Measurements from ENCODE around the gene SESTD1. TPM values are rescaled to one million over a fixed set of nuclear protein-coding genes. Genes with fewer than 3 reads are reported as not detected.

Gene SESTD1
- total and polyA plus RNA-seq, 2 donors from 2014 or later, result 9.8 to 93.5 TPM

GRCh38 chr2:179165356-179166000, 99.2 kb downstream of the SESTD1 start:
- peaks cover 0 to 3% (median 0%) of the 10 kb centered on the region in 3 donors for H3K36me3 ChIP-seq (ENCODE audit: control insufficient read depth in 2 of 3, insufficient read depth in 3 of 3, low read length in 3 of 3)
- TF ChIP-seq CTCF (IDR thresholded peaks at IDR 0.05; ENCODE audit: borderline replicate concordance, extremely low read depth, insufficient read depth), result no peak
- DNase-seq (no peak), FAIRE-seq (no peak)
- no peaks in the 10 kb centered on the region for H3K27me3 ChIP-seq (ENCODE audit: control insufficient read depth, insufficient read depth, low read length)
- H3K4me1 ChIP-seq (ENCODE audit: control insufficient read depth in 2 of 3, insufficient read depth in 2 of 3, low read depth in 1 of 3, low read length in 3 of 3), result no peaks in the 10 kb centered on the region
- no peak overlapping the region for H3K4me3 ChIP-seq (ENCODE audit: low read length in 3 of 3)
- H3K9me3 ChIP-seq (ENCODE audit: control insufficient read depth in 2 of 3, insufficient read depth in 1 of 3, low read length in 3 of 3), result no peaks in the 10 kb centered on the region
- intact Hi-C loops (cut with DNase I), result no loop called here
- no peak overlapping the region for H3K9ac ChIP-seq (ENCODE audit: low read length in 3 of 3)
- no peak overlapping the region for H3K27ac ChIP-seq (ENCODE audit: low read depth in 2 of 2, low read length in 2 of 2)

GRCh38 chr2:179141206-179141605, 123.4 kb downstream of the SESTD1 start:
- Histone ChIP-seq H3K27me3 (ENCODE audit: control insufficient read depth, insufficient read depth, low read length) (no peaks in the 10 kb centered on the region), H3K4me1 (ENCODE audit: control insufficient read depth in 2 of 3, insufficient read depth in 2 of 3, low read depth in 1 of 3, low read length in 3 of 3) (peaks cover 0 to 3% (median 0%) of the 10 kb centered on the region in 3 donors), H3K36me3 (ENCODE audit: control insufficient read depth in 2 of 3, insufficient read depth in 3 of 3, low read length in 3 of 3) (peaks cover 6 to 27% (median 19%) of the 10 kb centered on the region in 3 donors), H3K9ac (ENCODE audit: low read length in 3 of 3) (no peak overlapping the region), H3K9me3 (ENCODE audit: control insufficient read depth in 2 of 3, insufficient read depth in 1 of 3, low read length in 3 of 3) (no peaks in the 10 kb centered on the region), H3K4me3 (ENCODE audit: low read length in 3 of 3) (no peak overlapping the region), H3K27ac (ENCODE audit: low read depth in 2 of 2, low read length in 2 of 2) (no peak overlapping the region)
- DNase-seq (no peak), FAIRE-seq (no peak)
- intact Hi-C loops (cut with DNase I), result no loop called here
- no peak for TF ChIP-seq CTCF (IDR thresholded peaks at IDR 0.05; ENCODE audit: borderline replicate concordance, extremely low read depth, insufficient read depth)

GRCh38 chr2:179140571-179140970, 124.1 kb downstream of the SESTD1 start:
- intact Hi-C loops (cut with DNase I), result no loop called here
- TF ChIP-seq CTCF (IDR thresholded peaks at IDR 0.05; ENCODE audit: borderline replicate concordance, extremely low read depth, insufficient read depth), result no peak
- FAIRE-seq, result no peak

More at GRCh38 chr2:179140571-179140970, 124.1 kb downstream of the SESTD1 start:
- Histone ChIP-seq H3K9me3 (ENCODE audit: control insufficient read depth in 2 of 3, insufficient read depth in 1 of 3, low read length in 3 of 3) (no peaks in the 10 kb centered on the region), H3K4me1 (ENCODE audit: control insufficient read depth in 2 of 3, insufficient read depth in 2 of 3, low read depth in 1 of 3, low read length in 3 of 3) (peaks cover 0 to 3% (median 0%) of the 10 kb centered on the region in 3 donors), H3K4me3 (ENCODE audit: low read length in 3 of 3) (no peak overlapping the region), H3K27ac (ENCODE audit: low read depth in 2 of 2, low read length in 2 of 2) (no peak overlapping the region), H3K36me3 (ENCODE audit: control insufficient read depth in 2 of 3, insufficient read depth in 3 of 3, low read length in 3 of 3) (peaks cover 6 to 27% (median 19%) of the 10 kb centered on the region in 3 donors), H3K9ac (ENCODE audit: low read length in 3 of 3) (no peak overlapping the region), H3K27me3 (ENCODE audit: control insufficient read depth, insufficient read depth, low read length) (no peaks in the 10 kb centered on the region)
- DNase-seq, result no peak
